Neural progenitor cell (in vitro differentiated cells): ENCODE data around the gene ZC3H18.

ENCODE experiments used
- CTCF ChIP-seq: fragments of 200-600 bp; sonication (generic); IDR thresholded peaks from 2 replicates; pipeline ENCODE4 v1.5.1; 2017; ENCODE audit warnings: antibody characterized with exemption, mild to moderate bottlenecking
- EZH2 ChIP-seq: fragments of 200-600 bp; sonication (generic); IDR thresholded peaks from 2 replicates; pipeline ENCODE4 v1.6.1; 2017; ENCODE audit warnings: antibody characterized with exemption, mild to moderate bottlenecking, moderate library complexity
- EZH2phosphoT487 ChIP-seq: fragments of 200-600 bp; sonication (generic); IDR thresholded peaks from 2 replicates; pipeline ENCODE4 v1.6.1; 2017; ENCODE audit warnings: antibody characterized with exemption

GRCh38 chr16:88591577-88592021 lies 21.4 kb downstream of the ZC3H18 start:
- TF ChIP-seq CTCF = no peak
- TF ChIP-seq EZH2 = no peak
- no peak for TF ChIP-seq EZH2phosphoT487
